GM12878 (cell line): ENCODE results near the gene AGGF1. TPM values are rescaled to one million over a fixed set of nuclear protein-coding genes. Genes with fewer than 3 reads are reported as not detected.

Experiments
- ATAC-seq: fragments of 200-7000 bp; cut with Tn5 transposase; 3 replicates; pipeline ENCODE4 v1.9.1; 2020; ENCODE audit warnings: mild to moderate bottlenecking, moderate library complexity
- BruUV-seq: library from RNA; stranded (reverse); fragments of 400-500 nt; replicated peaks from 2 replicates; lab custom pipeline; 2021; lab: Mats Ljungman, UMichigan
- CTCF ChIA-PET: fragments of 300-600 bp; sonication (Branson Sonifier 250); formaldehyde crosslinking; extraction: SDS; loops from one replicate; lab custom pipeline; 2021; ENCODE audit warnings: inconsistent platforms; lab: Yijun Ruan, JAX
- POLR2A ChIA-PET: fragments of 350-600 bp; formaldehyde crosslinking; extraction: SDS; loops from one replicate; lab custom pipeline; 2021; ENCODE audit warnings: inconsistent platforms; lab: Charles Lee
- RAD21 ChIA-PET: fragments of 300-600 bp; sonication (Branson Sonifier 250); formaldehyde crosslinking; loops from one replicate; lab custom pipeline; 2023; ENCODE audit warnings: antibody characterized with exemption; ENCODE audit not compliant: unreplicated experiment; lab: Charles Lee
- SMC1A ChIA-PET: fragments of 300-600 bp; sonication (Branson Sonifier 250); formaldehyde crosslinking; loops from one replicate; lab custom pipeline; 2023; ENCODE audit not compliant: unreplicated experiment, uncharacterized antibody; lab: Charles Lee
- DNase-seq: peaks from one replicate; pipeline ENCODE4 v3.0.0-alpha.2; 2011; ENCODE audit warnings: low read depth, low spot score
- FAIRE-seq: peaks from 3 replicates; lab custom pipeline; 2011; peaks lifted over from hg19 to GRCh38; lab: Jason Lieb, UNC
- H2AFZ ChIP-seq: 2 replicates; pipeline ENCODE4 v1.6.0; 2011; ENCODE audit warnings: low read depth, low read length, control low read depth; ENCODE audit not compliant: control insufficient read depth
- H3K27ac ChIP-seq: 2 replicates; pipeline ENCODE4 v1.5.1; 2011; ENCODE audit warnings: control low read depth; ENCODE audit not compliant: control insufficient read depth, insufficient read depth
- H3K27me3 ChIP-seq, 2 experiments: replicated peaks in 1 of 2; 2 replicates each; pipeline versions ENCODE4 v1.6.0 to v1.6.1; 2011; ENCODE audit warnings: low read length in 1 of 2; ENCODE audit not compliant: control insufficient read depth in 2 of 2, insufficient read depth in 2 of 2
- H3K36me3 ChIP-seq, 2 experiments: 2 replicates each; pipeline ENCODE4 v1.5.1; 2011; ENCODE audit warnings: low read length in 1 of 2; ENCODE audit not compliant: control insufficient read depth in 2 of 2, insufficient read depth in 2 of 2
- H3K4me1 ChIP-seq: 2 replicates; pipeline ENCODE4 v1.6.1; 2011; ENCODE audit warnings: mild to moderate bottlenecking, low read length, moderate library complexity, mixed read lengths; ENCODE audit not compliant: control insufficient read depth, insufficient read depth
- H3K4me2 ChIP-seq: 2 replicates; pipeline ENCODE4 v1.6.0; 2011; ENCODE audit warnings: control low read depth; ENCODE audit not compliant: control insufficient read depth, insufficient read depth
- H3K4me3 ChIP-seq: fragments of 200-600 bp; sonication (generic); 2 replicates; pipeline ENCODE4 v1.5.1; 2016
- H3K79me2 ChIP-seq: 2 replicates; pipeline ENCODE4 v1.6.0; 2011; ENCODE audit warnings: low read length; ENCODE audit not compliant: control insufficient read depth, insufficient read depth
- H3K9ac ChIP-seq: 2 replicates; pipeline ENCODE4 v1.8.0; 2011; ENCODE audit warnings: low read length, control low read depth, mixed read lengths; ENCODE audit not compliant: control insufficient read depth, insufficient read depth
- H3K9me3 ChIP-seq: replicated peaks from 3 replicates; pipeline ENCODE4 v1.5.1; 2011; ENCODE audit warnings: mild to moderate bottlenecking, low read length; ENCODE audit not compliant: control insufficient read depth, insufficient read depth
- H4K20me1 ChIP-seq: 2 replicates; pipeline ENCODE4 v1.6.0; 2011; ENCODE audit not compliant: control insufficient read depth, insufficient read depth
- CEBPZ ChIP-seq: fragments of 150-350 bp; IDR thresholded peaks from 2 replicates; pipeline ENCODE4 v1.6.1; 2016; ENCODE audit warnings: low read depth, low read length
- CHD4 ChIP-seq: fragments of 200-600 bp; sonication (generic); IDR thresholded peaks from 2 replicates; pipeline ENCODE4 v1.6.1; 2016; ENCODE audit warnings: mild to moderate bottlenecking
- CREB1 ChIP-seq: IDR thresholded peaks from 2 replicates; pipeline ENCODE4 v1.6.1; 2012; ENCODE audit warnings: low read depth, mild to moderate bottlenecking, inconsistent platforms
- E2F4 ChIP-seq: IDR thresholded peaks from 2 replicates; pipeline ENCODE4 v1.6.1; 2012; ENCODE audit warnings: low read depth, low read length, improper control_type of control experiment
- GABPA ChIP-seq: IDR thresholded peaks from 2 replicates; pipeline ENCODE4 v1.6.1; 2014; ENCODE audit warnings: antibody characterized with exemption, low read depth, mild to moderate bottlenecking, inconsistent platforms
- POLR2AphosphoS2 ChIP-seq: IDR thresholded peaks from 2 replicates; pipeline ENCODE4 v1.6.1; 2011; ENCODE audit warnings: low read depth, mild to moderate bottlenecking, low read length, improper control_type of control experiment, moderate library complexity
- SUPT20H ChIP-seq: IDR thresholded peaks from 2 replicates; pipeline ENCODE4 v1.6.1; 2011; ENCODE audit warnings: low read depth, mild to moderate bottlenecking, low read length, moderate library complexity, borderline replicate concordance; ENCODE audit not compliant: control insufficient read depth
- ZBTB11 ChIP-seq: fragments of 450-650 bp; formaldehyde crosslinking; IDR thresholded peaks from 2 replicates; pipeline ENCODE4 v1.5.0; 2022; ENCODE audit warnings: mild to moderate bottlenecking, missing genetic modification characterization
- WGBS: methylation state at CpG from one replicate; pipeline ENCODE4 v1.1.6; 2016; ENCODE audit warnings: low lambda C conversion rate; ENCODE audit not compliant: insufficient replicate concordance, insufficient coverage; ENCODE audit errors: missing lambda C conversion rate; 5-methylcytosine and 5-hydroxymethylcytosine counted together
- in situ Hi-C: fragments of 300-500 bp; cut with MboI; formaldehyde crosslinking; loops from 9 replicates; pipeline ENCODE4 v1.14.3; 2018; ENCODE audit warnings: mixed read lengths
- intact Hi-C: fragments of 100-400 bp; cut with micrococcal nuclease; formaldehyde crosslinking; loops from one replicate; pipeline ENCODE4 v1.14.2; 2022; ENCODE audit not compliant: unreplicated experiment
- polyA plus RNA-seq, 11 experiments: library from polyadenylated mRNA; depleted of rRNA in 4 of 11; unstranded in 6 of 11; stranded (reverse) in 5 of 11; fragments of >200 nt; fragmentation: Nextera tagmentation in 4 of 11; fragmentation: Illumina TruSeq in 1 of 11; extraction: Ambion mirVana in 4 of 11; extraction: Trizol in 1 of 11; gene quantifications; 1 replicate in 1 of 11; 2 replicates in 10 of 11; pipeline versions ENCODE4 v1.2.1 to v1.2.3, GENCODE V29; 2011 to 2016; ENCODE audit warnings: inconsistent platforms in 2 of 11, missing spikeins in 2 of 11, low read depth in 1 of 11
- total RNA-seq, 4 experiments: library from RNA; depleted of rRNA in 3 of 4; stranded (reverse); fragments of >200 nt in 3 of 4; fragmentation: Illumina TruSeq in 1 of 4; extraction: Trizol in 1 of 4; gene quantifications; 2 replicates each; pipeline versions ENCODE4 v1.2.1 to v1.2.3, GENCODE V29; 2013 to 2021

The AGGF1 gene
- total and polyA plus RNA-seq, 10 of the 15 experiments (the other 5 are each of a cell fraction or from before 2014, with no cell fraction given) = 7.3 to 43.4 (median 20.2) TPM

GRCh38 chr5:77031891-77032290, 1.7 kb downstream of the AGGF1 start:
- no peak; the same call in 2 of the 3 replicates for ATAC-seq
- POLR2A ChIA-PET = no interaction called here
- no peak for TF ChIP-seq SUPT20H
- TF ChIP-seq, all 136 proteins: peak for 0
- RAD21 ChIA-PET = interaction anchor here (1.5 kb wide), 1 partner anchor 56 kb away, joined by 3 read pairs; no protein-coding TSS in a partner anchor
- Histone ChIP-seq H3K4me3 (peak overlapping the region; percentile 90), H2AFZ (no peak overlapping the region), H3K79me2 (peaks cover 20% of the 10 kb centered on the region), H3K27ac (no peak overlapping the region), H3K27me3 (no peaks in the 10 kb centered on the region), H4K20me1 (no peaks in the 10 kb centered on the region), H3K36me3 (no peaks in the 10 kb centered on the region), H3K9me3 (peaks cover 11% of the 10 kb centered on the region; the same call in 2 of the 3 replicates), H3K4me2 (peak overlapping the region; percentile 79), H3K4me1 (no peaks in the 10 kb centered on the region), H3K9ac (no peak overlapping the region)
- no TSS peak for BruUV-seq
- DNase-seq (no peak), FAIRE-seq (no peak)
- CTCF ChIA-PET = interaction anchor here (1.2 to 1.4 kb wide), 2 partner anchors 16 to 109 kb away, joined by 4 read pairs; no protein-coding TSS in a partner anchor
- in situ Hi-C loops (no loop called here), intact Hi-C loops (no loop called here)
- SMC1A ChIA-PET = interaction anchor here (0.5 to 1.3 kb wide), 2 partner anchors 154 to 200 kb away, joined by 3 read pairs; no protein-coding TSS in a partner anchor
- 51% methylated on average over 3 of the region's 3 CpGs for WGBS

GRCh38 chr5:77032635-77033034, 2.4 kb downstream of the AGGF1 start:
- SMC1A ChIA-PET = interaction anchor here (0.7 kb wide), 1 partner anchor 23 kb away, joined by 3 read pairs; no protein-coding TSS in a partner anchor
- CTCF ChIA-PET = interaction anchor here (1.2 kb wide), 1 partner anchor 108 kb away, joined by 4 read pairs; no protein-coding TSS in a partner anchor
- TF ChIP-seq CHD4 (no peak), GABPA (no peak), E2F4 (no peak), POLR2AphosphoS2 (no peak), CEBPZ (no peak), ZBTB11 (CRISPR knock-in tag) (no peak), CREB1 (no peak)

More at GRCh38 chr5:77032635-77033034, 2.4 kb downstream of the AGGF1 start:
- H3K27me3 ChIP-seq = no peaks in the 10 kb centered on the region
- FAIRE-seq (no peak), DNase-seq (no peak), ATAC-seq (no peak)
- no peaks in the 10 kb centered on the region for H3K4me1 ChIP-seq
- no peaks in the 10 kb centered on the region for H4K20me1 ChIP-seq
- in situ Hi-C loops (no loop called here), intact Hi-C loops (no loop called here)
- WGBS = 92% methylated on average over 4 of the region's 4 CpGs
- H3K79me2 ChIP-seq = peaks cover 20% of the 10 kb centered on the region
- H3K9ac ChIP-seq = no peak overlapping the region
- no TSS peak for BruUV-seq
- H3K9me3 ChIP-seq = peaks cover 11% of the 10 kb centered on the region; the same call in 2 of the 3 replicates
- no peak overlapping the region for H3K27ac ChIP-seq
- POLR2A ChIA-PET = no interaction called here
- peak overlapping the region; percentile 42; the same call in 1 of the 2 replicates for H3K4me2 ChIP-seq
- H2AFZ ChIP-seq = no peak overlapping the region
- RAD21 ChIA-PET = no interaction called here
- H3K36me3 ChIP-seq = peaks cover 0 to 4% of the 10 kb centered on the region in 2 experiments; a peak in 2 of 4 replicates
- no peak overlapping the region for H3K4me3 ChIP-seq
